ENCODE measurements around the gene AIMP1.

- TF ChIP-seq CTCF (IDR thresholded peaks at IDR 0.05; ENCODE audit: low read depth, low read length, poor library complexity, severe bottlenecking) (no peak), EZH2phosphoT487 (IDR thresholded peaks at IDR 0.05; ENCODE audit: borderline replicate concordance, low read length) (no peak)
Measured at GRCh38 chr4:106366026-106366425, 49.7 kb downstream of the AIMP1 start.

All from DOHH2 (cell line).